ENCODE measurements around the gene PFDN4. TPM values are rescaled to one million over a fixed set of nuclear protein-coding genes. Genes with fewer than 3 reads are reported as not detected.
"Not testable (repeated sequence)": the region's sequence is repeated elsewhere in the genome, so short reads cannot be mapped to it uniquely, and the experiment has no call there.

PFDN4 gene
- total RNA-seq, 2 donors from 2014 or later: 18.7 to 19.0 TPM

GRCh38 chr20:54223285-54223684, 15.4 kb downstream of the PFDN4 start:
- intact Hi-C loops (cut with DNase I): loop anchor here (5.0 kb wide), 1 partner anchor 424 kb away; no protein-coding TSS in a partner anchor
- H3K9me3 ChIP-seq: no peaks in the 10 kb centered on the region
- no peak for TF ChIP-seq CTCF (IDR thresholded peaks at IDR 0.05)
- H3K4me1 ChIP-seq: no peaks in the 10 kb centered on the region
- DNase-seq: no peak
- no peak overlapping the region for H3K9ac ChIP-seq (ENCODE audit: low read depth in 2 of 2, low read length in 2 of 2)
- H3K27ac ChIP-seq: no peak overlapping the region
- H3K36me3 ChIP-seq: no peaks in the 10 kb centered on the region
- no peaks in the 10 kb centered on the region for H3K27me3 ChIP-seq
- H3K4me3 ChIP-seq: no peak overlapping the region

GRCh38 chr20:54223751-54224150, 15.9 kb downstream of the PFDN4 start:
- Histone ChIP-seq H3K4me3 (no peak overlapping the region), H3K4me1 (no peaks in the 10 kb centered on the region), H3K36me3 (no peaks in the 10 kb centered on the region), H3K9me3 (no peaks in the 10 kb centered on the region), H3K27ac (no peak overlapping the region), H3K9ac (ENCODE audit: low read depth in 2 of 2, low read length in 2 of 2) (no peak overlapping the region), H3K27me3 (no peaks in the 10 kb centered on the region)
- TF ChIP-seq CTCF (IDR thresholded peaks at IDR 0.05): no peak
- intact Hi-C loops (cut with DNase I): loop anchor here (5.0 kb wide), 1 partner anchor 424 kb away; no protein-coding TSS in a partner anchor
- DNase-seq: no peak

GRCh38 chr20:54224642-54225041, 16.8 kb downstream of the PFDN4 start:
- not testable (repeated sequence) for H3K4me3 ChIP-seq; H3K4me1 ChIP-seq; DNase-seq; H3K27ac ChIP-seq; H3K9me3 ChIP-seq; H3K27me3 ChIP-seq; H3K36me3 ChIP-seq; H3K9ac ChIP-seq (ENCODE audit: low read depth in 2 of 2, low read length in 2 of 2)
- intact Hi-C loops (cut with DNase I): loop anchor here (5.0 kb wide), 1 partner anchor 423 kb away; no protein-coding TSS in a partner anchor

- TF ChIP-seq CTCF (IDR thresholded peaks at IDR 0.05): no peak
- Histone ChIP-seq H3K9me3 (no peaks in the 10 kb centered on the region), H3K4me1 (no peaks in the 10 kb centered on the region), H3K4me3 (no peak overlapping the region), H3K27ac (no peak overlapping the region), H3K27me3 (no peaks in the 10 kb centered on the region), H3K36me3 (no peaks in the 10 kb centered on the region), H3K9ac (ENCODE audit: low read depth in 2 of 2, low read length in 2 of 2) (no peak overlapping the region)
- no peak for DNase-seq
- intact Hi-C loops (cut with DNase I): no loop called here
Measured at GRCh38 chr20:54227241-54227640, 19.4 kb downstream of the PFDN4 start.

- H3K27me3 ChIP-seq: no peaks in the 10 kb centered on the region
- no peaks in the 10 kb centered on the region for H3K4me1 ChIP-seq
- intact Hi-C loops (cut with DNase I): no loop called here
- DNase-seq: no peak
- no peak for TF ChIP-seq CTCF (IDR thresholded peaks at IDR 0.05)
- H3K4me3 ChIP-seq: no peak overlapping the region
- H3K36me3 ChIP-seq: no peaks in the 10 kb centered on the region
- H3K9me3 ChIP-seq: no peaks in the 10 kb centered on the region
- H3K9ac ChIP-seq (ENCODE audit: low read depth in 2 of 2, low read length in 2 of 2): no peak overlapping the region
- no peak overlapping the region for H3K27ac ChIP-seq
Measured at GRCh38 chr20:54227751-54228150, 19.9 kb downstream of the PFDN4 start.

GRCh38 chr20:54228841-54229240, 21.0 kb downstream of the PFDN4 start:
- TF ChIP-seq CTCF (IDR thresholded peaks at IDR 0.05): no peak
- intact Hi-C loops (cut with DNase I): no loop called here
- Histone ChIP-seq H3K27me3 (no peaks in the 10 kb centered on the region), H3K9ac (ENCODE audit: low read depth in 2 of 2, low read length in 2 of 2) (no peak overlapping the region), H3K27ac (no peak overlapping the region), H3K4me3 (no peak overlapping the region), H3K36me3 (no peaks in the 10 kb centered on the region), H3K4me1 (no peaks in the 10 kb centered on the region), H3K9me3 (no peaks in the 10 kb centered on the region)
- no peak for DNase-seq
